ENCODE results near the gene SMG6.
A peak's percentile ranks its signal among the peaks of the same experiment; 100 is the strongest.

Gene SMG6

DNA sequence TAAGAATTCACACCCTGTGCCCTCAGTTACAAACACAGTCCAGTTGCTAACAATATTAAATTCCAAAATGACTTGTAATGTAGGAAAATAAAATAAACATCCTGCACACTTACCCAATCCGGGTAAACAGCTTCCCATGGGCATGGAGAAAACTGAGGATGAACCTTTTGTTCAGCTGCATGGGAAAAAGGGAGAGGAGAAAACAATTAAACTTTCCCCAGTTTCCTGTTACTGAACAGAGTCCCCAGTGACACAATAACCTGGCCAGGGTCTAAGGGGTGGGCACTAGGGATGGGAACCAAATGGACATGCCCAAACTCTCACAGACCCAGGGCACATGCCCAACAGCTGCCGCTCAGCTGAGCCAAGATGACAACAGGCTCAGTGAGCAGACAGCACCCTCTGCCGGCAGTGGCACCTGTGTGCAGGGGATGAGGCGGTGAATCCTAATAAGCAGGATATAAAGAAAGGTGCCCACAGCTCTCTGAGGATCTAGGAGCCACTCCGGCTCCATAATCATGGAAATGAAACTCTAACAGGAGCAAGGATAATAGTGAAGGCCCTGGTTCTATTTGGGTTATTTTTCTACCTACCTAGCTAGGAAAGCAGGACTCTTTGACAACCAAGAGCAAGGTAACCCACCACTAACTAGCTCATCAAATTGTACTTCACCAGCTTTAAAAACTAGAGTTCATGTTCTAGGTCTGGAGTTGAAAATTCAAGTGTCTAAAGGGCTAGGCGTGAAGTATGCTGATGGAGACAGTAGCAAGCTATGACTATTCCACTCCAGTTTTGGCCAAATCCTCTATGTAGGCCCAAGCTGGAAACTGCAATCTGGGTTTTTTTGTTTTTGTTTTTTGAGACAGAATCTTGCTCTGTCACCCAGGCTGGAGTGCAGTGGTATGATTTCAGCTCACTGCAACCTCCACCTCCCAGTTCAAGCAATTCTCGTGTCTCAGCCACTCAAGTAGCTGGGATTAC is 58.8 kb downstream of the SMG6 start:
- peak; percentile 94 for DNase-seq
- Histone ChIP-seq H2BK120ac (ENCODE audit: low read depth, low read length) (peak overlapping the region; percentile 67), H3K27me3 (ENCODE audit: control insufficient read depth in 1 of 2, insufficient read depth in 1 of 2, low read length in 2 of 2) (no peaks in the 10 kb centered on the region), H3K9ac (ENCODE audit: low read length) (peak overlapping the region; percentile 81), H4K8ac (ENCODE audit: low read length) (no peak overlapping the region), H3K9me3 (ENCODE audit: control insufficient read depth, low read length) (no peaks in the 10 kb centered on the region), H2BK15ac (ENCODE audit: low read depth, poor library complexity, severe bottlenecking) (no peak overlapping the region), H2AFZ (ENCODE audit: low read depth, low read length) (no peak overlapping the region), H3K4me3 (ENCODE audit: insufficient read depth in 1 of 2, low read depth in 1 of 2, low read length in 2 of 2) (no peak overlapping the region), H3K36me3 (ENCODE audit: control insufficient read depth in 1 of 2, insufficient read depth in 2 of 2, low read depth in 1 of 2, low read length in 2 of 2) (peaks cover 15 to 30% of the 10 kb centered on the region in 2 experiments), H3K4me2 (ENCODE audit: low read length, poor library complexity, severe bottlenecking) (no peak overlapping the region), H2BK5ac (ENCODE audit: low read depth, low read length, poor library complexity, severe bottlenecking) (no peak overlapping the region), H2AK5ac (ENCODE audit: low read length, severe bottlenecking) (no peak overlapping the region), H3K23ac (ENCODE audit: low read length in 2 of 2) (no peak overlapping the region), H3K79me1 (replicated peaks; ENCODE audit: low read length, poor library complexity, severe bottlenecking) (peaks cover 29% of the 10 kb centered on the region), H3K4me1 (ENCODE audit: control insufficient read depth, insufficient read depth, low read depth, low read length) (peaks cover 6% of the 10 kb centered on the region), H3K4ac (ENCODE audit: low read depth in 1 of 2, low read length in 2 of 2) (peak overlapping the region in 1 of 2 experiments; percentile 59), H3K27ac (ENCODE audit: low read length, poor library complexity, severe bottlenecking) (peak overlapping the region; percentile 4), H3K14ac (ENCODE audit: low read length in 2 of 2) (no peak overlapping the region), H2BK12ac (ENCODE audit: low read length in 2 of 2) (peak overlapping the region in 1 of 2 experiments; percentile 77), H4K91ac (ENCODE audit: low read length) (no peak overlapping the region), H3K18ac (ENCODE audit: low read depth in 1 of 2, low read length in 2 of 2) (peak overlapping the region in 1 of 2 experiments; percentile 40)
- WGBS = 36% methylated on average over 6 of the region's 7 CpGs

DNA sequence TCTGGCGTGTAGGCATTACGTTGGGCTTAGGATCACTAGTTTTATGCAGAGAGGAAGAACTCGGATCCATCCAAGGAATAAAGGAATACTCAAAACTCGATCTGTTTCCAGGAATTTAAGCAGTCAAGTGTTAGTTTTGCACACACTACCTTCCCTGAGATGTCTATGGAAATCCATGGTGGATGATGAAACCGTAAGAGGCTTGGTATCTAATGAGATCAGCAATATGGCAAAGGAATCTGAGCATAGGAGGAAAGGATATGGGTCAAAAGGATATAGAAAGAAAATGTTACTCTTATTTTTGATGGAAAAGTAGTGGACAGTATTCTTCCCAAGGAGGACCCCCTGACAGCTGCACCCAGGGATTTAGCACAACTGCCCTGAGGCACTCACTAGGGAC is 59.6 kb downstream of the SMG6 start:
- Histone ChIP-seq H3K4me2 (ENCODE audit: low read length, poor library complexity, severe bottlenecking) (no peak overlapping the region), H3K4me1 (ENCODE audit: control insufficient read depth, insufficient read depth, low read depth, low read length) (peaks cover 7% of the 10 kb centered on the region), H4K91ac (ENCODE audit: low read length) (peak overlapping the region; percentile 72), H3K4ac (ENCODE audit: low read depth in 1 of 2, low read length in 2 of 2) (peak overlapping the region in 1 of 2 experiments; percentile 61), H3K9me3 (ENCODE audit: control insufficient read depth, low read length) (no peaks in the 10 kb centered on the region), H3K36me3 (ENCODE audit: control insufficient read depth in 1 of 2, insufficient read depth in 2 of 2, low read depth in 1 of 2, low read length in 2 of 2) (peaks cover 12 to 22% of the 10 kb centered on the region in 2 experiments), H2AK5ac (ENCODE audit: low read length, severe bottlenecking) (peak overlapping the region; percentile 79), H3K14ac (ENCODE audit: low read length in 2 of 2) (no peak overlapping the region), H3K23ac (ENCODE audit: low read length in 2 of 2) (peak overlapping the region in 1 of 2 experiments; percentile 9), H3K4me3 (ENCODE audit: insufficient read depth in 1 of 2, low read depth in 1 of 2, low read length in 2 of 2) (peak overlapping the region in 1 of 2 experiments; percentile 29), H3K27me3 (ENCODE audit: control insufficient read depth in 1 of 2, insufficient read depth in 1 of 2, low read length in 2 of 2) (no peaks in the 10 kb centered on the region), H2BK5ac (ENCODE audit: low read depth, low read length, poor library complexity, severe bottlenecking) (no peak overlapping the region), H3K79me1 (replicated peaks; ENCODE audit: low read length, poor library complexity, severe bottlenecking) (peaks cover 25% of the 10 kb centered on the region), H4K8ac (ENCODE audit: low read length) (peak overlapping the region; percentile 71), H3K18ac (ENCODE audit: low read depth in 1 of 2, low read length in 2 of 2) (peak overlapping the region in 1 of 2 experiments; percentile 48), H2BK120ac (ENCODE audit: low read depth, low read length) (peak overlapping the region; percentile 88), H3K27ac (ENCODE audit: low read length, poor library complexity, severe bottlenecking) (peak overlapping the region; percentile 40), H2AFZ (ENCODE audit: low read depth, low read length) (no peak overlapping the region), H2BK15ac (ENCODE audit: low read depth, poor library complexity, severe bottlenecking) (no peak overlapping the region), H2BK12ac (ENCODE audit: low read length in 2 of 2) (peak overlapping the region; percentile 52 to 69), H3K9ac (ENCODE audit: low read length) (peak overlapping the region; percentile 81)
- peak; percentile 69 for DNase-seq
- 96% methylated on average over 5 of the region's 5 CpGs for WGBS

DNA sequence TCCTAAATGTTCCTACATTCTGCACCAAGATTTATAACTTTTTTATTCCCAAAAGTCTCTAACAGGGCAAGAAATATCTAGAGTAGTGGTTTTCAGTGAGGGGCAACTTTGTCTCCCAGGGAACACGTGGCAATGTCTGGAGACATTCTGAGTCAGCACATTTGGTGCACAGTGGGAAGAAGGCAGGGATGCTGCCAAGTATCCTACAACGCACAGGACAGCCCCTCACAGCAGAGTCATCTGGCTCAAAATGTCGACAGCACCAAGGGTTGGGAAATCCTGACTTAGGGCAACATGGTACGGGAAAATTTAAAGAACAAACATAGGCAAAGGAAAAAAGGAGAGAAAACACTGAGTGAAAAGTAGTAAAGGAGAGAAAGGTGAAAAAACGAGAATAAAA is 61.8 kb downstream of the SMG6 start:
- Histone ChIP-seq H3K23ac (ENCODE audit: low read length in 2 of 2) (no peak overlapping the region), H3K4me3 (ENCODE audit: insufficient read depth in 1 of 2, low read depth in 1 of 2, low read length in 2 of 2) (no peak overlapping the region), H3K4ac (ENCODE audit: low read depth in 1 of 2, low read length in 2 of 2) (peak overlapping the region in 1 of 2 experiments; percentile 24), H3K9ac (ENCODE audit: low read length) (peak overlapping the region; percentile 89), H4K91ac (ENCODE audit: low read length) (peak overlapping the region; percentile 83), H3K27me3 (ENCODE audit: control insufficient read depth in 1 of 2, insufficient read depth in 1 of 2, low read length in 2 of 2) (no peaks in the 10 kb centered on the region), H3K79me1 (replicated peaks; ENCODE audit: low read length, poor library complexity, severe bottlenecking) (peaks cover 26% of the 10 kb centered on the region), H2AK5ac (ENCODE audit: low read length, severe bottlenecking) (no peak overlapping the region), H2BK120ac (ENCODE audit: low read depth, low read length) (no peak overlapping the region), H2BK15ac (ENCODE audit: low read depth, poor library complexity, severe bottlenecking) (no peak overlapping the region), H3K27ac (ENCODE audit: low read length, poor library complexity, severe bottlenecking) (no peak overlapping the region), H2AFZ (ENCODE audit: low read depth, low read length) (no peak overlapping the region), H3K18ac (ENCODE audit: low read depth in 1 of 2, low read length in 2 of 2) (peak overlapping the region in 1 of 2 experiments; percentile 66), H3K4me1 (ENCODE audit: control insufficient read depth, insufficient read depth, low read depth, low read length) (peaks cover 14% of the 10 kb centered on the region), H3K4me2 (ENCODE audit: low read length, poor library complexity, severe bottlenecking) (no peak overlapping the region), H3K9me3 (ENCODE audit: control insufficient read depth, low read length) (no peaks in the 10 kb centered on the region), H3K14ac (ENCODE audit: low read length in 2 of 2) (peak overlapping the region in 1 of 2 experiments; percentile 81), H4K8ac (ENCODE audit: low read length) (no peak overlapping the region), H2BK5ac (ENCODE audit: low read depth, low read length, poor library complexity, severe bottlenecking) (no peak overlapping the region), H2BK12ac (ENCODE audit: low read length in 2 of 2) (peak overlapping the region; percentile 29 to 86), H3K36me3 (ENCODE audit: control insufficient read depth in 1 of 2, insufficient read depth in 2 of 2, low read depth in 1 of 2, low read length in 2 of 2) (peaks cover 13 to 22% of the 10 kb centered on the region in 2 experiments)
- WGBS = 88% methylated on average over 5 of the region's 5 CpGs
- peak; percentile 72 for DNase-seq

- H2BK12ac ChIP-seq (ENCODE audit: low read length in 2 of 2) = peak overlapping the region; percentile 60 to 86
- H2BK120ac ChIP-seq (ENCODE audit: low read depth, low read length) = no peak overlapping the region
- no peak overlapping the region for H2BK5ac ChIP-seq (ENCODE audit: low read depth, low read length, poor library complexity, severe bottlenecking)
- no peaks in the 10 kb centered on the region for H3K9me3 ChIP-seq (ENCODE audit: control insufficient read depth, low read length)
- H3K4ac ChIP-seq (ENCODE audit: low read depth in 1 of 2, low read length in 2 of 2) = peak overlapping the region in 1 of 2 experiments; percentile 98
- H2AK5ac ChIP-seq (ENCODE audit: low read length, severe bottlenecking) = peak overlapping the region; percentile 36
- no peak overlapping the region for H4K8ac ChIP-seq (ENCODE audit: low read length)
- no peak for DNase-seq
- WGBS = 82% methylated on average over 12 of the region's 13 CpGs
- peak overlapping the region in 1 of 2 experiments; percentile 89 for H3K23ac ChIP-seq (ENCODE audit: low read length in 2 of 2)
- no peak overlapping the region for H2BK15ac ChIP-seq (ENCODE audit: low read depth, poor library complexity, severe bottlenecking)
- H3K18ac ChIP-seq (ENCODE audit: low read depth in 1 of 2, low read length in 2 of 2) = peak overlapping the region; percentile 68 to 97
- peaks cover 14% of the 10 kb centered on the region for H3K4me1 ChIP-seq (ENCODE audit: control insufficient read depth, insufficient read depth, low read depth, low read length)
- H3K27ac ChIP-seq (ENCODE audit: low read length, poor library complexity, severe bottlenecking) = peak overlapping the region; percentile 78
- H4K91ac ChIP-seq (ENCODE audit: low read length) = no peak overlapping the region
- no peaks in the 10 kb centered on the region for H3K27me3 ChIP-seq (ENCODE audit: control insufficient read depth in 1 of 2, insufficient read depth in 1 of 2, low read length in 2 of 2)
- peaks cover 29% of the 10 kb centered on the region for H3K79me1 ChIP-seq (replicated peaks; ENCODE audit: low read length, poor library complexity, severe bottlenecking)
- peak overlapping the region in 1 of 2 experiments; percentile 89 for H3K14ac ChIP-seq (ENCODE audit: low read length in 2 of 2)
- no peak overlapping the region for H2AFZ ChIP-seq (ENCODE audit: low read depth, low read length)
- peak overlapping the region in 1 of 2 experiments; percentile 64 for H3K4me3 ChIP-seq (ENCODE audit: insufficient read depth in 1 of 2, low read depth in 1 of 2, low read length in 2 of 2)
- no peak overlapping the region for H3K4me2 ChIP-seq (ENCODE audit: low read length, poor library complexity, severe bottlenecking)
- H3K36me3 ChIP-seq (ENCODE audit: control insufficient read depth in 1 of 2, insufficient read depth in 2 of 2, low read depth in 1 of 2, low read length in 2 of 2) = peaks cover 14 to 19% of the 10 kb centered on the region in 2 experiments
- H3K9ac ChIP-seq (ENCODE audit: low read length) = peak overlapping the region; percentile 89
Measured at GRCh38 chr17:2240541-2240940, 63.0 kb downstream of the SMG6 start.
